HG03196 (cell line): Measurements from ENCODE around the gene PXK.

ENCODE experiments used
- ATAC-seq: cut with Tn5 transposase; IDR thresholded peaks from one replicate; pipeline ENCODE4 v1.9.1; 2021; ENCODE audit not compliant: unreplicated experiment

The PXK gene

GRCh38 chr3:58383476-58383875, 50.8 kb downstream of the PXK start:
- ATAC-seq = no peak

DNA sequence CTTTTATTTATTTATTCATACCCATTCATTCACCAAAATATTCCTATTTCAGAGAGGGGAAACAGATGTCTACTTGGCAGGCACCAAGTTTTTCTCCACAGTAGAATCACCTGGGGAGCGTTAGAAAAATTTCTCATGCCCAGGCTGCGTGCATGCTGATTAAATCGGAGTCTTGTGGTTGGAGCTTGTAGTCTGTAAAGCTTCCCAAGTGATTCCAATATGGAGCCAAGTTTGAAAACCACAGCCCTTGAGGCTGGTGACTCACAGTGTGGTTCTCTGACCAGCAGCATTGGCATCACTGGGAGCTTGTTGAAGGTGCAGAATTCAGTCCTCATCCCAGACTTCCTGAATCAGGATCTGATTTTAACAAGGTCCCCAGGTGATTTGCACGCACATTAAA, 51.2 kb downstream of the PXK start:
- ATAC-seq = no peak

DNA sequence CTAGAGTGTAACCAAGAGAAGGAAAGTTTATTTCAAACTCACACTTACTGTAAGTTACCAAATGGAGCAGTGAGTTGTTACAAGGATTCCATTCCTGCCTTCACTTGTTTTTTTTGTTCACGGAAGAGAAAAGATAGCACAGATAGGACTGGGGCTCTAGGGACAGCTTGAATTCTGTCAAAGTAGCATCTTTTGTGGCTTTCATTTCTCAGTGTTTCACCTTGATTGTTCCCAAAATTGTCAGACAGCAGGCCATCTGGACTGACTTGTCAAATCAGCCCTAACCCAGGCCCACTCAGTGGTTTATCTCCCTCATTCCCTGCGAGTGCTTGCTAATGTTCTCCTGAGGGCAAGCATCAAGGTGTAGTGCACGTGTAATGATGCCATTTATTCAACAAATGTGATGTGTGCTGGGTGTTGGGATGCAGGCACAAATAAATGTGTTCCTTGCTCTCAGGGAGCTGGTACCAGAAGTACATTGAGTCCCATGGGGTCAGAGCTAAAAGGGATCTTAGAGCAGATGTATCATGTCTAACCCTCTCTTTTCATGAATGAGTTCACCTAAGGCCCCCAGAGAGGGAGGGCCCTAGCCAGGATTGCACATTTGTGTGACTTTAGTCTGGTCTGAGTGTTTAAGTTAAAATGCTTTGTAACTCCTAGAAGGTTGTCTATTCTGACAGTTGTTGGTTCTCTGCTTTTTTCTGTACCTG, 51.8 kb downstream of the PXK start:
- ATAC-seq = no peak

GRCh38 chr3:58386626-58387365, 54.1 kb downstream of the PXK start:
- ATAC-seq = no peak

DNA sequence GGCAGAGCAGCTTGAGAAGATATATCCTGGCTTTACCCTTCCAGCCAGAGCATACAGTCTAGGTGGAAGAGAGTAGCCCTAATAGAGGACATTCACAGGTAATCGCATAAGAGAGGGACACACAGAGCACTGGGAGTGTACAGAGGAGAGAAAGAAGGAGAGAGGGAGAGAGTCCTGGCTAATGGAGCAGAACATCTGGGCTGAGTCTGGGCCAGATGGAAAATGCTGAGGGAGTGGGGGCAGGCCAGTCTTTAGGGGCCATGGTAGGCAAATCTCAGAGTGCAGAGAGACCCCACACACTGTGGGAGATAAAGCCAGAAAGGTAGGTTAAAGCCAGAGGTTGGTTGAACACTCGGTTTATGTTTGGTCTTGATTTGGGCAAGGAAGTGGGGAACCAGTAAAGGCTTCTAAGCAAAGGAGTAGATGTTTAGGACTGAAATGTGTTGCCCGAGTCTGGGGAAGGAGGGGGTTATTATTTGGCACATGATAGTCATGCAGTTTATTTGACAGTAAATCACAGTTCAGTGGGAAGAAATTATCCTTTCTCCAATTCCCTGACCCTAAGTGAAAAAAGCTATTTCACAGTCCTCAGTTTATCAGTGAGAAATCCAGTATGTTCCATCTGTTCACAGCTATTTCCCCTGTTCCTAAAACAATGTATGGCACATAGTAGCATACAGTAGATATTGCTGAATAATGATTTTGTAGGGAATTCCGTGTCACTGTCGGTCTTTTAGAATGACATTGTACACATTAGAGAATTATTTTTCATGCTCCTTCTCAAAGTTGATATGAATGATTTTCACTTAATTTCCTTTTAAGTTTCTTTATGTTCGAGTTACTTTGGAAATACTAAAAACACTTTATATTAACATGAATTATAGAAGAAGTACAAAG, 55.2 kb downstream of the PXK start:
- ATAC-seq = no peak

- no peak for ATAC-seq
These were observed 55.9 kb downstream of the PXK start for GRCh38 chr3:58388550-58389091.

- ATAC-seq = no peak
These were observed 58.6 kb downstream of the PXK start for GRCh38 chr3:58391156-58391865.

GRCh38 chr3:58392181-58392580, 59.5 kb downstream of the PXK start:
- no peak for ATAC-seq

- ATAC-seq = no peak
These were observed 61.6 kb downstream of the PXK start for GRCh38 chr3:58394339-58394738.

- no peak for ATAC-seq
These were observed 66.1 kb downstream of the PXK start for GRCh38 chr3:58398669-58399333.

GRCh38 chr3:58403513-58404109, 70.9 kb downstream of the PXK start:
- no peak for ATAC-seq

DNA sequence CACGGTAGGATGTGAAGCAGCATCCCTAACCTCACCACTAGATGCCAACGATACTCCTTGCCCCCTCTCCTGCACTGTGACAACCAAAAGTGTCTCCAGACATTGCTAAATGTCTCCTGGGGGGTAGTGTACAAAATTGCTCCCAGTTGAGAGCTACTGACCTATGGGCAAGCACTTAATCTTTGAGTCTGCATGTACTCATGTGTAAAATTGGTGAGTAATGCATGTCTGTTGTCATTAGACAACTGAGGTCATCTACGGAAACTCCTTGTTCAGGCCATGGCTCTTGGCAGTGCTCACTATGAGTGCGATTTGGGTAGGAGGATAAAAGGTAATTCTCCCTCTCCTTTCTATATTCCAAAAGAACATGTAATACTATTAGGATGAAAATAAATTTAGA, 71.7 kb downstream of the PXK start:
- ATAC-seq = no peak

GRCh38 chr3:58408906-58409305, 76.2 kb downstream of the PXK start:
- no peak for ATAC-seq

DNA sequence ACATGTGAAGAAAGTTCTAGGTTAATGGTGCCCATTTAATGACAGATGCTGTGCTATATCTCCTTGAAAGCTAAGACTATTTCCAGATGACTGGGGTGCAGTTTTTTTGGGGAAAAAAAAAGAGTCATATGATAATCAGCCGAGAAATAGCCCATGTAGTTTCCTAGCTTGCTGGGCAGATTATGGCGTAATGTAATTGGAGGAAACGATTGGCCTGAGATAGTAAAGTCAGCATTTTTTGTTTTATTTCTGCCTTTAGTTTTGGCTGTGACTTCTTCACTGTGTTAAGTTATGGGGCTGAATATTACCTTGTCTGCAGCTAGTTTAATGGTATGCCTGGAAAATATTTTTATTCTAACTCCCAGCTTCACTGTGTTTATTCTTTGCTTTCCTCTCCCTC, 77.0 kb downstream of the PXK start:
- no peak for ATAC-seq

GRCh38 chr3:58411036-58411435, 78.3 kb downstream of the PXK start:
- no peak for ATAC-seq

GRCh38 chr3:58411851-58412830, 79.4 kb downstream of the PXK start:
- no peak for ATAC-seq

DNA sequence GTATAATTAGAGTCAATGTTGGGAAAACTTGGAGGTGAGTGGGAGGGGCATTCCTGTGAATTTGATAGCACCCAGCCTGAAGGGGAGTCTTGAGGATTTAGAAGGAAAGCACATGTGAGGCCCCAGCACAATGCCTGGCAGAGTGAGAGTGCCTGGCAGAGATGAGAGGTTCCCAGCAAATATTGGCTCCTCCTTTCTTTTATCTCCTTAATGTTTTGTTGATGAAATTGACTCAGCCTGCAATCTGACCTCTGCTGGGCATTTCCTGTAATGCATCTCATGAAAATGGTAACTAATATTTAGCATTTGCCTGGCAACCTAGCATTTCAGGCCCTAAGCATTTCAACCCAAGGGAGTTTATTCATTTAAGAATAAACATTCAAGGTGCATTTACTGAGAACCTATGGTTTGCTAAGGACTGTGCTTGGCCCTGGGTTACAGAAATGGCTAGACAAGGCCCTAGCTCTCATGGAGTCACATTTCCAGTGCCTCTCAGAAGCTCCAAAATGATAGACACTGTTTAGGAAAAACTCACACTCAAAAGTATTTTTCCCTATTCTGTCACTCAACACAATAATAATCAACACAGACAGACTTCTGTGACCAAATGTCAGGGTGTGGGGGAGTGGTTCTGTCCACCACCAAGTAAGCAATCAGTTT, 82.0 kb downstream of the PXK start:
- ATAC-seq = no peak

- ATAC-seq = no peak
These were observed 83.5 kb downstream of the PXK start for GRCh38 chr3:58416191-58416590.
